Activated T-helper 9 cell treated with anti-CD3 and anti-CD28 coated beads, Interleukin-2, amount 50 U/mL, for 16 hours (primary cell): Measurements from ENCODE around the gene KBTBD6.
"Not testable (repeated sequence)": the region's sequence is repeated elsewhere in the genome, so short reads cannot be mapped to it uniquely, and the experiment has no call there.

Source experiments
- DNase-seq: peaks from one replicate; pipeline ENCODE4 v3.0.0-alpha.2; 2020; ENCODE audit warnings: low read depth

KBTBD6 gene

GRCh38 chr13:41136396-41137031 lies 3.9 kb upstream of the KBTBD6 start:
- no peak for DNase-seq

DNA sequence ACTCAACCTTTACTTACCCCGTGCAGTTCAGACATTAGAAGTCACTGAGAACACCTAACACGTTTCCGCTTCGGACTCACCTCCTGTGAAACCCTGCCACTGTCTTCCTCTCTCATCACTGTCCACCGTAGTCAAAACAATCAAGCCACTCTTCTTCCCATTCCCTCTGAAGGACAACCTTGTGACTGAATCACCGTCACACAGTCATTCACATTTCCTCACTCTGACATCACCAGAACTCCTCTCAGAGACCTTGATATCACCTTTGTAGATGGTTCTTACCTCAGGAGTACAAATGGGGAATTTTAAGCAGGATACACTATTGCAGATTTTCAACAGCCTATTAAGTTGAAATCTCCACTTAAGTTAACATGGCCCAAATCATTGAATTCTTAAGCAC lies 1.3 kb upstream of the KBTBD6 start:
- no peak for DNase-seq

DNA sequence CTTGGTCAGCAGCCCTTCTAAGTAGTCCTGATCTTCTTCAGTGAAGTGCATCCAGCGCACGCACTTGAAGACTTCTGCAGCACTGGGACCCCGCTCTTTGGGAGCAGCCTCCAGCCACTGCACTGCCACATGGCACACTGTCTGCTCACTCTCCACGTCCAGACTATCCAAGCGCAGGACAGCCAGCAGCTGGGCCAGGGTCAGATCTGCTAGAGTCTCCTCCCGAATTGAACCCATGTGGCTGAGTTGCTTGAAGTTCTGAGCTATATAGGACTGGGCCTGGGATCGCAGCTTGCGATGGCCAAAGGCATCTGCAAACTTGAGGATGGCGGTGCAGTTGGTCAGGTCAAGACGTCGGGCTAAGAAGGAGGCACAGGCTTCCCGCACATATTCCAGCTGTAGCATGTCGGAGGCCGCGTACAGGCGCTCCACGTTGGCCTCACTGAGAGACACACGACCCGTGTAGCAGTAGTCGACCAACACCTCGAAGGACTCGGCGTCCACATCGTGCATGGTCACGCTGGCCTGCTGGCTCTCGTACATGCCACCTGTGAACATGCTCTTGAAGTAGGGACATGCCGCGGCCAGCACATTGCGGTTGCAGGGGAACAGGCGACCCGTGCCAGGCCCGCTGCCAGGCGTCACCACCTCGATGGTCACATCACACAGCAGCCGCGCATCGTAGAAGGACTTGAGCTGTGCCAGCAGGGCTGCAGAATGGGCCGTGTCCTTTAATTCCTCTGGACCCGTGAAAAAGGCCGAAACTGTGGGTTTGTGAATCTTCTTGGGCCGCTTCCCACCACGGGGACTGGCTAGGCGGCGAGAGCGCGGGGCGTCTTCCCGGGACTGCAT lies 716 bp downstream of the KBTBD6 start:
- not testable (repeated sequence) for DNase-seq

DNA sequence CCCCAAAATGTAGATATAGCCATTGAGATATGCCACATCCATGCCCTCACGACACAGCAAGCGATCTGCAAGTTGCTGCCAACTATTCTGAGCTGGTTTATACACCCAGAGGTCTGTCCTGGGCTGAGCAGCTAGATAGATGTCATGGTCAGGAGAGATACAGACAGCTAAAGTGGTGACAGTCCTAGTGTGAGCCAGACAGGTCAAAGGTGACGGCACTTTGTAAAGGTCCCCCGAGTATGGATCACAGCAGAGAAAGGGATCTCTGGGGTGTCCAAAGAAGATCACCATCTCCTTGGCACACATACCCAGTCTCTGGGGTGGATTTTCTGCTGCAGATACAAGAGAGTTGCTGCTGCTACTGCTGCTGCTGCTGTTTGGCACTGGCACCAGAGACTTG lies 1.4 kb downstream of the KBTBD6 start:
- not testable (repeated sequence) for DNase-seq

DNA sequence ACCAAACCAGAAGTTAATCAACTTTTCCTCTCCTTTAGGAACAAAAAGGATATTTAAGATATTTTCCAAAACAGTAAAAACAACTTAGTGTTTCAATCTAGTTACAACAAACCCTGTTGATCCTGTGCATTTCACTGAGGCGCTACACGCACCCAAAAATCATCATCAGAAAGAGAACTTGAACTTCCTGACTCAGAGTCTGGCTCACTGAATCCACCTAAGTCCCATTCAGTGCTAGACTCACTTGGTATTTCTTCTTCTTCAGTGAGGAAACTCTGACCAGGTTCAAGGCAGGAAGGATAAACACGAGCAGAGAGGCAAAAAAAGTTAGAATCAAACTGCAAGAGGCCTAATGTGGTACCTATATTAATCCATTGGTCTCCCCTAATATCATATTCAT lies 2.2 kb downstream of the KBTBD6 start:
- no peak for DNase-seq

- DNase-seq, result no peak
Observed at GRCh38 chr13:41127701-41128100, 4.9 kb downstream of the KBTBD6 start.

DNA sequence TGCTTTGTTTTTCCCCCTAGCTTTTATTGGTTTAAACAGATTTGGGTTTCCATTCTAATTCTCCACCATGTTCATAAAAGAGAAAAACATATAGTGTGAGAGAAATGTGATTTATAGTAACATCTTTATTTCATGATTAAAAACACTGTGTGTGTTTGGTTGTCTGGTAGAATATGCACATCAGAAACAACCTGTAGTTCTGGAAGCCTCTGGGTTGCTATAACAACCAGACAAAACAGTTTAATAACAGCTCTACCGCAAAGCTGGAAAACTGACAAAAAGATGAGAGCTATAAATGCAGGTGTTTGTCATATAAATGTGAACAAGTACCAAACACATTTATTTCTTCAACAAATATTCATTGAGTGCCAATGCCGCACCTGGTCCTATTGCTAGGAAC lies 9.8 kb downstream of the KBTBD6 start:
- DNase-seq, result no peak

DNA sequence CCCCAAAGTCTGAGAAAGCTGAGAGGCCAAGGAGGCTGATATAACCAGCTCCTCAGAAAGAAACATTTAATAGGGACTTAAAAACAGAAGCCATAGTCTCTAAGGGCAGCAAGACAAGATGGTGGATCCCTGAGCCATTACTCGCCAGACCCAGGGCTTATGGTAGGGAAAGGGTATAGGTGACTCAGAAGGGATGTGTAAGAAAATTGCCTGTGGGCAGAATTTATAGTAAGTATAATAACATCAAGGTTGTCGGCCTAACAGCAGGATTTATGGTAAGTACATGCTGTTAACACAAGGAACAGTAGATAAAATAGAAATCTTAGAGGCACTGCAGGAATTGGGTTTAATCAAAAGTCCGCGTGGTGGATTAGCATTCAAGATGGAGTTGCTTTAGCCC lies 14.7 kb downstream of the KBTBD6 start:
- no peak for DNase-seq

DNA sequence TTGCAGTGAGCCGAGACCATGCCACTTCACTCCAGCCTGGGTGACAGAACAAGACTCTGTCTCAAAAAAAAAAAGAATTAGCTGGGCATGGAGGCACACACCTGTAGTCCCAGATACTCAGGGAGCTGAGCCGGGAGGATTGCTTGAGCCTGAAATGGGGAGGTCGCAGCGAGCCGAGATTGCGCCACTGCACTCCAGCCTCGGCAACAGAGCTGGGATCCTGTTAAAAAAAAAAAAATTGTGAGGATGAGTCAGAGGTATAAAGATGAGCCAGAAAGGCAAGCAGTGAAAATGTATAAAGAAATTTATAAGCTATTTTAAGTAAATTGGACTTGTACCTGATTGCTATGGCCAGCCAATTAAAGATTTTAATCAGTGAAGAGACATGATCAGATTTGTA lies 21.1 kb downstream of the KBTBD6 start:
- no peak for DNase-seq

DNA sequence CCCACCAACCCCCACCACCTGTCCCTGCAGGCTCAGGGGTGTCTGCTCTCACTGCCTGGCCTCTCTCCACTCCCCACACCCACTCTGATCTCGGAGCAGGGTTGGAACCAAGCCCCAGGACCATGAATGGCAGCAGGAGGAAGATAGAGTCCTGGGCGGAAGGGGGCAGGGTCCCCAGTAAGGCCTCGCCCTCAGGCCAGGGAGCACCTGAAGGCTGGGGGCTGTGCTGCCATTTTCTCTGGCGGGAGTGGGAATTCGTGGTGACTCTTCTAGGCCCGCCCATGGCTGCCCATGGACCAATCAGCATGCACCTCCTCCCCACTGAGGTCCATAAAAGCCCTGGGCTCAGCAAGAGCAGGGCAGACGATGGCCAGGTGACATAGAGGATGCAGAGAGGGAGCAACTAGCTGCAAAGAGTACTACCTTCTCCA lies 25.0 kb downstream of the KBTBD6 start:
- DNase-seq, result no peak

DNA sequence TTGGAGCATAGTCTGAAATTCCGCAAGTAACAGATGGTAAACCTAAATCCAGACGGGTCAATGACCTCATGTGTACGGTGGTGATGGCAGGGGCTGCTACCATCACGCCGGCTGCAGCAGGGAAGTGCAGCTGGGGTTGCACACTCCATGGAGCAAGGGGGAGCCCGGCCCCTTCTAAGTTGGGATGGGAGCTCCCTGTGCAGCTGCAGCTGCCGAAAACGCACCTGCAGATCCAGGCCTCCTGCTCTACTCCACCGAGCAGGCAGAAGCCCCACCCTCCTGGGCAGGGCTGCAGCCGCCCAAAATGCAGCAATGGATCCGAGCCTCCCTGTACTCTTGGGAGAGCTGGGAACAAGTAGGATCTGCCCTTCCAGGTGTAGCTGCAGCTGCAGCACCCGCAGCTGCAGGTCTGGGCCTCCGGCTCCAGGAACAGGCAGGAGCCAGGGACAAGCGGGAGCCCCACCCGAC lies 25.5 kb downstream of the KBTBD6 start:
- DNase-seq, result no peak

- DNase-seq, result no peak
Observed at GRCh38 chr13:41099986-41100385, 32.6 kb downstream of the KBTBD6 start.

DNA sequence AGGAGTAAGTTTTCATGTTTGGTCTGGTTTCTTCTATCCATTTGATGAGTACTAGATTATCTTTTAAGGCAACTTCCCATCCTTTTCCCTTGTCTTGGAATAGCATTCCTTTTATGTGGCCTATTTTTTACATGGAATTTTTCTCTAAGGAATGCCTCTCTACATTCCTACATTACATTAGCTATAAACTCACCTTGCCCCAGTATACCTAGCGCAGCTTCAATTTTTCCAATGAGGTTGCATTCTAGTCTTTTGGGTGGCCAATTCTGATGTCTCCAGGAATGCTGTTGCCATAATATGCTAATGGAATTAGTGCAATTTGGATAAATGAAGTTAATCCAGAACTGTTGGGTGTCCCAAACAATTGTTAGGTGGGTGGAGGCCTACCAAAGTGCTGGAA lies 33.8 kb downstream of the KBTBD6 start:
- DNase-seq, result no peak

DNA sequence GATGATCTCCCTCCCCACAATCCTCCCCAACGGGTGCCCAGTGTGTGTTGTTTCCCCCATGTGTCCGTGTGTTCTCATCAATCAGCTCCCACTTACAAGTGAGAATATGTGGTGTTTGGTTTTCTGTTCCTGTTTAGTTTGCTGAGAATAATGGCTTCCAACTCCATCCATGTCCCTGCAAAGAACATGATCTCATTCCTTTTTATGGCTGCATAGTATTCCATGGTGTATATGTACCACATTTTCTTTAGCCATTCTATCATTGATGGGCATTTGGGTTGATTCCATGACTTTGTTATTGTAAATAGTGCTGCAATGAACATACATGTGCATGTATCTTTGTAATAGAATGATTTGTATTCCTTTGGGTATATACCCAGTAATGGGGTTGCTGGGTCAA lies 36.9 kb downstream of the KBTBD6 start:
- DNase-seq, result not testable (repeated sequence)

- DNase-seq, result no peak
Observed at GRCh38 chr13:41085961-41086585, 46.5 kb downstream of the KBTBD6 start.

DNA sequence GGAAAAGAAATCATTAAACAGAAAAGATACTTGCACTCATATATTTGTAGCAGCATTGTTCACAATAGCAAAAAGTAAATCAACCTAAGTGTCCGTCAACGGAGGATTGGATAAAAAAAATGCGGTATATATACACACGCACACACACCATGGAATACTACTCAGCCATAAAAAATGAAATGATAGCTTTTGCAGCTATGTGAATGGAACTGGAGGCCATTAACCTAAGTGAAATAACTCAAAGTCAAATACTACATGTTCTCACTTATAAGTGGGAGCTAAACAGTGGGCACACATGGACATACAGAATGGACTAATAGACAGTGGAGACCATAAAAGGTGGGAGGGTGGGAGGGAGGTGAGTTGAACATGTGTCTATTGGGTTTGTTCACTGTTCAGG lies 52.9 kb downstream of the KBTBD6 start:
- no peak for DNase-seq
